NT2/D1 (cell line): Measurements from ENCODE around the gene PDE11A.

Source experiments
- SUZ12 ChIP-seq: IDR thresholded peaks from 2 replicates; pipeline ENCODE4 v1.6.1; 2011; ENCODE audit not compliant: insufficient read length, insufficient read depth; ENCODE audit errors: extremely low read depth
- YY1 ChIP-seq: IDR thresholded peaks from 2 replicates; pipeline ENCODE4 v1.6.1; 2011; ENCODE audit not compliant: insufficient read length, insufficient read depth
- ZNF274 ChIP-seq: IDR thresholded peaks from 2 replicates; pipeline ENCODE4 v1.6.1; 2011; ENCODE audit warnings: mild to moderate bottlenecking, low read depth, low read length

DNA sequence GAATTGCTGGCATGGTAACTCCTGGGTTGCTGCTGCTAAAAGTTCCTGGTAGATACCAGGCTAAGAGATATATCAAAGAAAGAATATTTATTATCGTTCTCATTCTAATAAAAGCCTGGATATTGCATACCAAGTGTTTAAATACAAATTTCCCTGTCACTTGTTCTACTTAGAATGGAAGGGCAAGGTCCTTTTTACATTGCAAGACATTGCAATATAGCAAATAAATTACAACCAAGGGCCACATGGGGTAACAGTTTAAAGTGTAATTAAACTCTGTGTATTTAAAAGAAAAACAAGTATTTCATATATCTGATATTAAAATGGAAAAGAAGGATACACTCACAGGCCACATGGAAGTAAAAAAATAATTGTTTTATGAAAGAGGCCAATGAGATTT is 16.2 kb downstream of the PDE11A start:
- TF ChIP-seq ZNF274, result no peak
- no peak for TF ChIP-seq YY1
- TF ChIP-seq SUZ12, result no peak
